GM19455 (cell line): ENCODE data around the gene SLC7A5.
"Not testable (repeated sequence)": the region's sequence is repeated elsewhere in the genome, so short reads cannot be mapped to it uniquely, and the experiment has no call there.

Experiments
- ATAC-seq: cut with Tn5 transposase; IDR thresholded peaks from one replicate; pipeline ENCODE4 v1.9.1; 2021; ENCODE audit not compliant: unreplicated experiment

The SLC7A5 gene

DNA sequence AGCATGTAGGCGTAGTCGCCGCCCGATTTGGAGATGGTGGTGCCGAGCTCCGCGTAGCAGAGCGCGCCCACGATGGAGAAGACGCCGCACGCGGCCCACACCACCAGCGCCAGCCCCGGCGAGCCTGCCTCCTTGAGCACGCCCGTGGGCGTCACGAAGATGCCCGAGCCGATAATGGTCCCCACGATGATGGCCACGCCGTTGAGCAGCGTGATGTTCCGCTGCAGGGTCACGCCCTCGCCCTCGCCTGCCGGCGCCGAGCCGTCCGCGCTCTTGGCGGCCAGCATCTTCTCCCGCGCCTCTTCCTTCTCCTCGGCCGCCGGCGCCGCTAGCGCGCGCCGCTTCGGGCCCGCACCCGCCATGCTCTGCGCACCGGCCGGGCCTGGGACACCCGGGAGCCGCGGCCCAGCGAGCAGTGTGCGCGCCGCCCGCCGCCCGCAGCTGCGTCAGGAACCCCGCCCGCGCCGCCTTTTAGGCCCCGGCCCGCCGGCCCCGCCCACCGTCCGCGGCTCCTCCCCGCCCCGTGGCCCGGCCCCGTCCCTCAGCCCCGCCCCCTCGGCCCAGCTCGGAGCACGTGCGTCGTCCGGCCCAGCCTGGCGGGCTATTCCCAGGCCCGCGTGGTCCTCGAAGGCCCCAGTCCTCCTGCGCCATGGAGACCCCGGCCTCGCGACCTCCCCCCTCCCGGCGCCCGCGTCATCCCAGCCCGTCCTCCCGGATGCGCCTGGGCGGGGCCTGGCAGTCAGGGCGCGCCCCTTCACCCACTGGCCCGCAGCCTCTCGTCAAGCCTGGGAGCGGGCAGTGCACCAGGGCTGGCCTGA lies at the start of gene SLC7A5:
SLC7A5 (minus strand) TSS at position 447 of the 818 bp plus-strand sequence; CDS start at position 362, 85 bp downstream.
- ATAC-seq: peak; percentile 60

DNA sequence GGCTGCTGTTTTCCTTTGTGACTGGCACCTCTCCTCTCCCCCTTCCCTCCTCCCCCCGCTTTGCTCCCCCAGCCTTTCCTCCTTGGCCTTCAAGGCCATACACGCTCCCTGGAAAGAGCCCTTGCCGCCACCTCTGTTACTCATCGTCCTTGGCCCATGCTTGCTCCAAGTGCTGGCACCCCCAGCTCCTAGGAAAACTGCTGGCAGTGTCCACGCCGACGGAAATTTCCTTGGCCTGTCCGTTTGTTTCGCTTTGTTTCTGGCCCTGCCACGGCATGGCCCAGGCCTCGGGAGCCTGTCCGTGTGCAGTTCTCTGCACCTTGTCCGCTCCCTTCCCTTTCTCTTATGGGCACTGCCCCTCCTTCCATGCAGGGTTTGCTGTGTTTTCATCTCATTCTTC lies 49.0 kb upstream of the SLC7A5 start:
- no peak for ATAC-seq

DNA sequence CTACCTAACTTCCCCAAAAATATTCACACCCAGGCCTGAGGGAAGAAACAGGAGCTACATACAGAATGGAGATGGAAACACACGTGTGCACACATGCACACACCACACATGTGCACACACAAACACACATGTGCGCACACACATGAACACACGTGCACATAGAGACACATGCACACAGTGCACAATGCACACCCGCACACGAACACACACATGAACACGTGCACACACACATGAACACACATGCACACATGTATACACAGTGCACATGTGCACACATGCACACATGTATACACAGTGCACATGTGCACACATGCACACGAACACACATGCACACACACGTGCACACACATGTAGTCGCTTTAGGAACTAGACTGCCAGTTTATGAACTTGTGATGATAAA lies 48.2 kb upstream of the SLC7A5 start:
- no peak for ATAC-seq

DNA sequence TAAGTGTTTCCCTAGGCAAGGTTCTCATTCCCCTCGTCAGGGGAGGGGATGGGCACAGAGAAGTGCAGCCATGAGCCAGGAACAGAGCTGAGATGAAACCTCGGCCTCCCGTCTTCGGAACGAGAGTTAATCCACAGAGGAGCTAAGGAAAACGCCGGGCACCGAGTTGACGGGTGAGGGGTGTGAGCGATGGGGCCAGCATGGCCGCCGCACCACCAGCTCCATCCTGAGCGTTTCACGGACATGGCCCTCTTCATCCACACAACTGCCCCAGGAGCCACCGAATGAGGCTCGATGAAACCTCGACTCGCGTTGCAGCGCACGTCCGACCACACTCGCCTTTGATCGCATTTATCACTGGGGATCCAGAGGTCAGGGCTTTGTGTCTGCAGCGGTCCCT lies 45.5 kb upstream of the SLC7A5 start:
- ATAC-seq: no peak

DNA sequence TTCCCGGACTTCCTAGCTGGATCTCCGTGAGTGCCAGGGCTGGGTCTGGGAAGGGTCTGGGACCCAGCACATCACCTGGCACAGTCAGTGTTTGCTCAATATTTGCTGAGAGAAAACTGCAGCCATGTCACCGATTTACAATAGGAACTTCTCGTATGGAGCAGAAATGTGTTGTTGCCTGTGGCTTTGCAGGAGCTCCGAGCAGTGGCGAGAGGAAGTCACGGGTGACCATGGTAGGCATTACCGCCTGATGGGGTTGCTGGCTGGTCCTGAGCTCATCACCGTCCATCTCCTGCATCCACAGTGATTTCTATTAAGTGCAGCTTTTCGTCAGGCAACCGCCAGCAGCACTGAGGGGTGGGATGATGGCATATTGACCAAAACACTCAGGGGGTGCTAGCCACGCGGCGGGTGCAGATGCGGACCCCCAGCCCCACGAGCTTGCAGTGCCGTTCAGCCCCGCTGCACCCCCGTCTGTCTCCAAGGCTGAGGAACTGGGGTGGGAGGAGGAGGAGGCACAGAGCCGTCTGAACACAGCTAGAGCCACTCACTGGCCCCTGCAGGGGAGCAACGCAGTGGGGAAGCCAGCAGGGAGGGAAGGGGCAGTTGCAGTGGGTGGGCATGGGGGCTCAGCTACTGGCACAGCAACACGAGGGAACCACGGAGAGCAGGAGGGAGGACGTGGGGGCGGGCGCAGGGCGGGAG lies 44.9 kb upstream of the SLC7A5 start:
- ATAC-seq: not testable (repeated sequence)

DNA sequence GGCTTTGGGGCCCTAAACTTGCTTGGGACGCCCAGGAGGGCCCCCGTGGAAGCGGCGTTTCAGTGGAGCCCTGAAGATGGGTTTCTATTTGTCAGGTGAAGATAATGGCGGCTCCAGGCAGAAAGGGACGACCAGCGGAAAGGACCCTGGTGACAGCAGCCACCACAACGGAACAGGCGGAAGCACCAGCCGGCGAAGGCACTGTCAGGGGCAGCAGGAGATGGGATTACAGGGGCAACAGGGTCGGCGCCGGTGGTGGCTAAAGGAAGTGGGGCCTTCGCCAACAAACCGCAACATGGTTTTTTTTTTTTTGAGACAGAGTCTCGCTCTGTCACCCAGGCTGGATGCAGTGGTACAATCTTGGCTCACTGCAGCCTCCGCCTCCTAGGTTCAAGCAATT lies 43.4 kb upstream of the SLC7A5 start:
- not testable (repeated sequence) for ATAC-seq

DNA sequence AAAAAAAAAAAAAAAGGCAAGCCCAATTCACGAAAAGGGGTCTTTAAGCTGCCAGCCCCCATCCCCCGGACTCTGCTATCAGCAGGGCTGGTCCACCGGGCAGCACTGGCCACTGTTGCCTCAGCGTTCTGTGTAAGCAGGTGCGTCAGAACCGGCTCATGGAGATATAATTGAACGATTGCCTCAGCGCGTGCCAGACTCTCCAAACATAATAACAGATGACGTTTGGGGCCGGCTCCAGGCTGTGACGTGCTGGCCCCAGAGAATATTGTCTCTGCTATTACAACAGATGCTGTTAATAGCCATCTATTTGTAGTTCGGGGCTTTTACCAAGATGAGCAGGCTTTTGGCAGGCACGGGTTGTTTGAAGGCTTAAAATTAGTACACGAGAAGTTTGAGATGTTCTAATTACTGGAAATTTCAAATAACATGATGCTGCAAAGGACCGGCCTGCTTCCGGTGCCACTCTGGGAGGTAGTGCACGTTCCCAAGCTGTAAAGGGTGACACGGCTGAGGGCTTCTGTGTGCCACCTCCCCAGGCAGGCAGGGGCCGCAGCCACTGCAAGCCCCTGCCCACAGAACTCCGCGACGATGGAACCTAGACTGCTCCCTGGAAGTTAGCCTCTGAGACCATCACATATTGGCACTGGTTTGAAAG lies 41.9 kb upstream of the SLC7A5 start:
- ATAC-seq: not testable (repeated sequence)

DNA sequence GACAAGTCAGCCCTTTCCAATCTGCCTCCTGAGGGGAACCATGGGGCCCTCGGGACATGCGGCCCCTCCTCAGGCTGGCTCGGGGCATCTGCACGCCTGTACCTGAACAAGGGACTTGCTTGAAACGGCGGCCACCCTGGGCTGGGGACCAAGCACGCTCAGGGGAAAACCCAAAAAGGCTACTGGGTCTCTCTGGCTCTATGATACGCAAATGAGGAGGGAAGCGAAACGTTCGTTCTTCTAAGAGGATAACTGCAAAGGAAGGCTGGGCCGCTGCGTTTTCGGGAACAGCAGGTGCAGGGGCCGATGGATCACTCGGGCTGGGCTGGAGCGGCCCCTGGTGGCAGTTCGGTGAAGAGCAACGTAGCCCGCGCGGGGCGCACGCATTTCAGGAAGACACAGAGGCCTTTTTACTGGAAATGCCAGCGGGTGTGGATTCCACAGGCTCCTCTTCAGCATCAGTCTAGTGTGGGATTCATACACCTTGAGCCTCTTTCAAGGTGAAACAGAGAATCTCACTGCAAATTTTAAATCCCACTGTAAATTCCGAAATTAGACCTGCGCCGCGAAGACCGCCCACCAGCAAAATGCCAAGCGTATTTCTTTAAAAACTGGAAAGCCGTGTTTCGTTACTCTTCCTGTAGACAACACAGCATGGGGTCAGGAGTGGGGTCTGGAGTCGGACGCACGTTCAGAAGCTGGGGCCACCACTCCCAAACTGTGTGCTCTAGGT lies 40.1 kb upstream of the SLC7A5 start:
- peak; percentile 72 for ATAC-seq

DNA sequence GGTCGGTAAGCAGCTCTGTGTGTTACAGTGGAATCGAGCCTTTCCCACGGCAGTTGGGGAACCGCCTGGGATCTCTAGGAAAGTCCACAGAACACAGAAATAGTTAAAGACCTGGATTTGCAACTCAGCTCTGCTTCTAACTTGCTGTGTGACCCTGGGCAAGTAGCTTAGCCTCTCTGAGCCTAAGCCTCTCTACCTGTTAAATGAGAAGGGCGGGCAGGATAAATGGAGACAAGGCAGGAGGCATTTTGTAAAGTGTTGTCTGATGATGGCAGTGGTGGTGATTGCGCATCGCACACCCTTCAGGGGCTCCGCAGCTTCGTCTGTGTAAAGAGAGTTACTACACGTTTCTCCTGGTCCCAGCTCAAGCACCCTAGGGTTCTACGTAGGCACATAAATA lies 38.8 kb upstream of the SLC7A5 start:
- not testable (repeated sequence) for ATAC-seq

DNA sequence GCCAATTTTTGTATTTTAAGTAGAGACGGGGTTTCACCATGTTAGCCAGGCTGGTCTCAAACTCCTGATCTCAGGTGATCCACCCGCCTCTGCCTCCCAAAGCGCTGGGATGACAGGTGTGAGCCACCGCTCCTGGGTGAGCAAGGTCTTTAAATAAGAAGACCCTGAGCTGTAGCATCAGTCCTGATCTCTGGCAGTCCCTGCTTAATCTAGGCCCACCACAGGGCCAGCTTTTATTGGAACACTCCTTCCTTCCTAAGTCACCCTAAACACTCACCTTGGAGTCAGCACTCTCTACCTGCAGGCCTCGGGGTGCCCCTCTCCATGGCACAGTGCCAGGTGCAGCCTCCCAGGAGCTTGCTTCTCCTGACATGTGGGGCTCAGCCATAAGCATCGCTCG lies 36.2 kb upstream of the SLC7A5 start:
- ATAC-seq: not testable (repeated sequence)

DNA sequence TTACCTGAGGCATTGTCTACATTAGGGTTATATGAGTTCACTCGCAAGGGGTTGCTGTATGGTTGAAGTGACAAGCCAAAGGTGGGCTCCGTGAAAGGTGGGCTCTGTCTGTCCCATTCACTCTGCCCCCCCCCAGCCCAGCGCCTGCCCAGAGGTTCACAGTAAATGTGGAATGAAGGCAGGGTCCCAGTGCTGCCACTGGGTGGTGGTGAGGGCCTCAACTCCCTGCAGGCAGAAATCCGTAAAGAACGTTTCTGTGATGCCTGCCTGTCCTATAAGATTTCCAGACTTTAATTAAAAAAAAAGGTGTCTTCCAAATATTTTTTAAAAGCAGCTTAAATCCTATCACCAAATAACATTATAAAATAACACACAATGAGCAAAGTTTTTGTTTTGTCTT lies 35.7 kb upstream of the SLC7A5 start:
- ATAC-seq: not testable (repeated sequence)

DNA sequence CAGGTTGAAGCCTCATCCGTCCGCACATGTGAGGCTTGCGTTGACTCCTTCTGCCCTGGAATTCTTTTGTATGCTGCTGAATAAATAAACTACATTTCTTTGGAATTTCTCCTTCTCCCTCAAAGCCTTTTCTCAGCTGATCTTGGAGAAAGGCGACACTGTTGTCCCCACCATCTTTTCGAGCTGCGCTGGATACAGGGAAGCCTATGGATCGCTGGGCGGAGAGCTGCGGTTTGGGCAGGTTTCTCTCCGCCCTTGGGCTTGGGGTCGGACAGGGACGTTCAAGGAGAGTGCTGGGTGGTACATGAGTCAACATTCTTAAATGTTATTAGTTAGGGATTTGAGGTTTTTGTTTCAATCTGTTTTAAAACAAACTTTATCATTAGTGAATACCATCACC lies 31.2 kb upstream of the SLC7A5 start:
- not testable (repeated sequence) for ATAC-seq

DNA sequence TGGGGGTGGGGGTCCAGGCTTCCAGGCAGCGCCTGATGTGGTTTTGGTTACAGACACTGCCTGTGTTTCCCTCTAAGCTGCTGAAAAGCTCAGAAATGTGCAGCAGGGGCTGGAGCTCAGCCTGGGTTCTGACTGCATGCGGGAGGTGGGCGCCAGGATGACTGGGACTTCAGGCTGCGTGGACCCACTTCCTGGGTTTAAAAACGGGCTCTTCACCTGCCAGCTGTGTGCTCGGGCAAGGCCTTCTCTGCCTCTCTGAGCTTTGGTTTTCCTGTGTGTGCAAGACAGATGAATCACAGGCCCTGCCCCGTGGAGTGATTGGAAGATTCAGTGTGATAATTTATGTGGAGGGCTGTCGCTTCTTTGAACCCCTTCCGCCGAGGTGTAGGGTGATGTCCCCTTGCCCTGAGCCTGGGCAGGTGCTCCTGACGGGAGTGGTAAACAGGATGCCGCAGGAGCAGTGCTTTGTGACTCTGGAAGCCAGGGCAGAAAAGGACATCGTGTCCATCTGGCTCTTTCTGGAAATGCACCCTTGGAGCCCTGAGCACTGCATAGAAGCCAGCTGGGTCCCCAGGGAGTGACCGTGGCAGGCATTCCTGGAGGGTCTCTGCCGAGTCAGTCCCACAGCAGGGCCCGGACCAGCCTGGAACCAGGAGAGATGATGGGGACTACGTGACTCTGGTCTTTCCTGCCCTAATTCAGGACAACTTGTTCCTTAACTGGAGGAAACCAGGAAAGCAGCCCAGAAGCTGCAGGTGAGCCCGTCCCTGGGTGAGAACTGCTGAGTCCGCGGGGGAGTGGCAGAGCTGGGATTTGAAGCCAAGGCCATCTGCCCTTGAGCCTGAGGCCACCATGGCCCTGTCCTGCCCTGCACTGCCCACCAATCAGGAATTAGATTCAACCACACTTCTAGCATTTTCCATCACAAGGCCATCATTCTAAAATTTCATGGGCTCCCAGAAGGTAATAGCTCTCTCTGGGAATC lies 28.5 kb upstream of the SLC7A5 start:
- no peak for ATAC-seq

DNA sequence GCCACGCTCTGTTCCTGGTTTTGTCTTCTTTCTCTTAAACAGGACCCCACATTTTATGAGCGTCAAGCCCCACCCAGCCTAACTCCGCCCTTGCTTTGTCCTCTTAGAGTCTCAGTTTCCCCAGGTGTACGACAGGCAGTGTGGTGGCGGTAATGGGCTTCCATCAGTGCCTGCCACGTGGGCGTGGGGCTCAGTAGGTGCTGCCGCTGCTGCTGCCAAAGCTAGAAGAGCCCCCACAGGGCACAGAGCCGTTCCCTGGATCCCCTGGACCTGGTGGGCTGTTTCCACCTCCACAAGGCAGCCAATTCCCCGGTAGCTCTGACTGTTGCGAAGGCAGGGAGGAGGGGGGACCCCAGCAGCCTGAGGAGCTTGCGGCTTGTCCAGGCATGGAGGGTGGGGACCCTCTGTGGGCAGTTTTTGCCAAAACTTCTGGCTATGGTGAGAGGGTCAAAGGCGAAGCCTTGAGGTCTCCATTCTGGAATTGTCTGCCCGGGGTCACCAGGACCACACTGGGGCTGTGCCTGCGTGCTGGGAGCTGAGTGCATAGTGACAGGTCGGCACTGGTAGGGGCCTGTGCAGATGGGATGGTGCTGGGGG lies 27.7 kb upstream of the SLC7A5 start:
- not testable (repeated sequence) for ATAC-seq

DNA sequence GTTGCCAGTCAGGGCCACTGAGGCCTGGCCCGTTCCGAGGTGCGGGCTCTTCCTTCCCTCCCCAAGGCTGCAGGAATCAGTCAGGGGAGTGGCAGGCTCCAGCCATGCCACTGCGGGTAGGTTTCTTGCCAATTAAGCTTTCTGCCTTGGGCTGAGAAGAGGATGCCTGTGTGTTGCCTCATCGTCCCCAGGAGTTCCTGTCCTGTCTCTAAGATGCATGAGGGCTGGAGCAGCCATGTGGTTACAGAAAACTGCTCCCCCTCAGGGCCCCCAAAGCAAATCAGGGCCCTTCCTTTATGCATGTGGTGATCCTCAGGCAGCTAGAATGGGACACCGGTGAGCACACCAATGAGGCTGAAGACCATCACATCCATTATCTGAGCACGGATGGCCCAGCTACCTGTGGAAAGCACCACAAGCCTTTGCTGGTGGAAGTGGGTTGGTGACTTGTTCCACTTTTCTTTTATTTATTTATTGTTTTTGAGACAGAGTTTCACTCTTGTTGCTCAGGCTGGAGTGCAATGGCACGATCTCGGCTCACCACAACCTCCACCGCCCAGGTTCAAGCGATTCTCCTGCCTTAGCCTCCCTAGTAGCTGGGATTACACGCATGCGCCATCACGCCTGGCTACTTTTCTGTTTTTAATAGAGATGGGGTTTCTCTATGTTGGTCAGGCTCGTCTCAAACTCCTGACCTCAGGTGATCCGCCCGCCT lies 27.0 kb upstream of the SLC7A5 start:
- not testable (repeated sequence) for ATAC-seq

DNA sequence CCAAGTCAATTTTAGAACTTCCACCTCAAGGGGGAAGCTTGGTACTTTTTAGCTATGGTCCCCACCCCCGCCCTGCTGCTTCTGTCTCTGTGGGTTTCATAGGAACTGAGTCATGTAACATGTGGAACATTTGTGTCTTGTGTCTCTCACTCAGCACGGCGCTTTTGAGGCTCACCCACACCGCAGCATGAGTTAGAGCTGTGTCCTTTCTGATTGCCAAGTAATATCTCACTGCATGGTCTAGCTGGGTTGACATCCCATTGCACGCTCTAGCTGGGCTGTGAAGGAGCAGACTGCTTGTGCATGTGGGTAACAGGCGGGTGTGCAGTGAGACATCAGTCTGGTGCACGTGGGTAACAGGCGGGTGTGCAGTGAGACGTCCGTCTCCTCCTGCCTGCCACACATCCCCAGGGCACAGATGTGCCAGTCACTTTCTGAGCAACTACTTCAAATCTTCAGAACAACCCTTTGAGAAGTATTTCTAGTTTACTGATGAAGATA lies 26.4 kb upstream of the SLC7A5 start:
- ATAC-seq: no peak

DNA sequence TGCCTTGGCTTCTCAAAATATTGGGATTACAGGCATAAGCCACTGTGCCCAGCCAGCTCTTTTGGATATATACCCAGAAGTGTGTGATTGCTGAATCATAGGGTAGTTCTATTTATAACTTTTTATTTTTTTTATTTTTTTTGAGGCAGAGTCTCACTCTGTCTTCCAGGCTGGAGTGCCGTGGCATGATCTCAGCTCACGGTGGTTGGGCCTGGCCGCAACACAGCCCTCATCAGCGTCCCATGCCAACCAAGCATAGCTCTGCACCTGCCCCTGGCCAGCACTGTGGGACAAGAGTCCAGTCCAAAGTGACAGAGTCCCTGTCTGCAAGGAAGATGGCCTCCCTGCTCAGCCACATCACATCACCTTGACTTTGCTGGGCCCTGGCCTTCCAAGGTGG lies 24.7 kb upstream of the SLC7A5 start:
- ATAC-seq: not testable (repeated sequence)

DNA sequence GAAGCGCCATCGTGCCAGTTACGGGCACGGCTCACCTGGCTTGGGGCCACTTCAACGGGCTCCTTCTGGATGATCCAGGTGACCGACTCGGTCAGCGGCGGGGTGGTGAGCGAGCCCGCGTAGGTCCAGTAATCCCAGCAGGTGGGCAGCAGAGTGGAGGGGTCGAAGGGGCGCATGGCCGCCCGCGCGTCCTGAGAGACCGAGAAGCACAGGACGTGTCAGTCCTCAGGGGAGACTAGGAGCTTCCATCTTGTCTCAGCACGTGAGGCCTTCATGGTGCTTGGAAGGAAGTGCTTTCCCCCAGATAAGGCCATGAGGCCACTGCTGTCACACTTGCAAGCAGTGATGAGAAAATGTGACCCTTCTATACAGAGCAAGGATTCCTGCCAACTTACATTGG lies 22.5 kb upstream of the SLC7A5 start:
- ATAC-seq: no peak

DNA sequence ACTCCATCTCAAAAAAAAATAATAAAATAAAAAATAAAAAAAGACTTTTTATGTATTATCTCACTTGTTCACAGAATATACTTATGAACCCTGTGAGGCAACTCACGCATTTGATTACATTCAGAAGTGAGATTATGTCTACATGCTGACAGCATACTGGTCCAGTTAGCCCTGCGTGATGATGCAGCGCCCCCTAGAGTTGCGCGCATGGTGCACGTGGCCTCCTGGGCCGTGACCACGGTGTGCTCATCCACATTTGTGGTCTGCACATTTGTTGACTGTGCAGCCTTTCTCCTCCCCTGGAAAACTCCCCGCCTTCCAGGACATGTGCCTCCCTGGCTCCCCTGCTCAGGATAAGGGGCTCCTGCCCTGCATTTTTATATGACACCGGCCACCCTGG lies 20.5 kb upstream of the SLC7A5 start:
- ATAC-seq: not testable (repeated sequence)
